ENCODE measurements around the gene SPOCK2.
"Not testable (repeated sequence)": the region's sequence is repeated elsewhere in the genome, so short reads cannot be mapped to it uniquely, and the experiment has no call there.

The SPOCK2 gene

DNA sequence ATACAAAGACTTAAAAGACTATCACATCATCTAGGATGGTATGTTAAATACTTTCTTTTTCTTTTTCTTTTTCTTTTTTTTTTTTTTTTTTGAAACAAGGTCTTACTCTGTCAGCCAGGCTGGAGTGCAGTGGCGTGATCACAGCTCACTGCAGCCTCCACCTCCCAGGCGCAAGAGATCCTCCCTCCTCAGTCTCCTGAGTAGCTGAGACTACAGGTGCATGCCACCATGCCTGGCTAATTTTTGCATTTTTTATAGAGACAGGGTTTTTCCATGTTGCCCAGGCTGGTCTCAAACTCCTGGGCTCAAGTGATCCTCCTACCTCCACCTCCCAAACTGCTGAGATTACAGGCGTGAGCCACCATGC lies 19.6 kb upstream of the SPOCK2 start:
- DNase-seq (ENCODE audit: low spot score), result not testable (repeated sequence)

DNA sequence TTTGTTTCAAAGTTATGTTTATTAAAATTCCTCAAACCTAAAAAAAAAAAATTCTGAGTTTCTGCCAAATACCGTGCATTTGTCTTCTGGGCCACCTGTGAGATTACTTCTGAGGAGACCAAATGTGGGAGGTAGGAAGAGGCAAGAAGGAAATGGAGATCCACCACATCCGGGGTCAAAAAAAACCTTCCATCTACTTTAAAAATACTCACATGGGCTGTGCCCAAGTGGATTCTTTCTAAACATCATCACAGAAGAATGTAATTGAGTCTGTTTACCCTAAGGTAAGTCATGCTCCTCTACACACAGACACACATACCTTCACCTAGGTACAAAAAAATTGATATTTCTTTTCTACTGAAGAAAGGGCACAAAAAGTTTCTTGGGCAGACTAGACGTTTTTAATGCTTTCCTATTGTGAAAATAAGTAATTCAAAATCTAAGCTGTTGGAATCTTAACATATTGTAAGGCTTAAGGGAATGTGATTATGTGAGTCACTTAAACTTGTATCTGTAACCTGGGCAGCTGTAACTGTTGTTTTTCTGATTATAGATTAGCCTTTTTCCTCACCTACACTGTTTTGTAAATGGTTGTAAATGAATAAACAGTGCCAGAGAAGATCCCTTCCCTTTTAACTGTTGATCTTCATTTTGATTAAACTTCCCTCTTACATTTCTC lies 19.1 kb upstream of the SPOCK2 start:
- DNase-seq (ENCODE audit: low spot score), result no peak

DNA sequence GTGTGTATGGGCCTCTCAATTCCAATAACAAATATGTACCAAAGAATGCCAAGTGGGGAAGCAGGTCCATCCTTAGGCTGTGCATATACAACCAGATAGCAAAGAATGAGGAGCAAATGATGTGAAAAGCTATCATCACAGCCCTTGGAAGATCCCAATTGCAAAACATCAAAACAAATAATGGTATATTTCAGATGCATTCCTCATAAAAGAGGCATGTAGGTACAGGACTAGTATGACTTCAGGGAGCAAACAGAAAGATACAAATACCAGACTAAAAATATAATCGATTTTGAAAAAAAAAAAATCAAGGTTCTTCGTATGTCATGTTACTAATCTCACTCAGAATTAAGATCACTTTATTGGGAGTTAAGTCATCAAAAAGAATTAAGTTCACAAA lies 18.5 kb upstream of the SPOCK2 start:
- DNase-seq (ENCODE audit: low spot score), result no peak

DNA sequence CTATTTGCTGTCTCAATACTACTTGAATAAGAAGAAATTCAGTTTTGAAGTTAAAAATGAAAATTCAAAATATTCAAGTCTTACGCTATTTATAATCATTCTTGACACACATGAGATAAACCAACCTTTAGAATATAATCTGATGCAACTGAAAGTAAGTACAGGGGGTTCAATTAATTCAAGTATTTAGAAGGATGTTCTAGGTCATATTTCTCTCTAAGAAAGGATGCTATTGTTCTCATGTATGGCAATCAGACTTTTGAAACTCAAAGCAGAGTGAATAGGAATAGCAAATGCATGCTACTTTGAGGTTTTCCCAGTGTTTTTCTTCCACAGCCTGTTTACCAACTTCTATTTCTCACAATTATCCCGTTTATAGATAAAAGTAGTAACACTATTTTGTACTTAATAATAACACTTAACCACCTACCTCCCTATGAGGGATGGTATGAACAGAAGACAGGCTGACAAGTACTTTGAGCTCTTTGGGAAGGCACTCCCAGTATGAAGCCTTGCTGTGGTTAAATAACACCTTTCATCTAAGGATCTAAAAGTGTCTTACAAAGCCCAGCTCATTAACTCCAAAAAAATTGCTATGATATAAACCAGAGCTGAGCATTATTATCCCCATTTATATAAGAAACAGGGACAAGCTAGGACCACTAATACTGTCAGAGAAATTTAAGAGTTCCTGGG lies 18.0 kb upstream of the SPOCK2 start:
- no peak for DNase-seq (ENCODE audit: low spot score)

DNA sequence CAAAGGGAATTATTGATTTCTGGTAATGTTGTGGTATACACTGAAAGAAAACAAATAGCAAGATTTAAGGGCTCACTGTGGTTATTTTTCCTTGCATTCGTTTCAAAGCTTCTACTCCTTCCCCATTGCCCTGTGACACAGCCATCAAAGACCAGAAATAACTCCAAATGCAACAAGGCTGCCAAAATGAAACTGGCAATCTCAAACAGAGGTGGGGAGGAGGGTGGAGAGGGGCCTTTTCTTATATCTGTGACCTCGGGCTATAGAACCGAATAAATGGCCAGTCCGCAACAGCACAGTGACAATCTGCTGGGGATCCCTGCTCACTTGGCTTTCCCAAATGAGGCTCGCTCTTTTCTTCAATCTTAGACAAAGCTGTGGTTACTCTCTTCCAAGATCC lies 17.4 kb upstream of the SPOCK2 start:
- no peak for DNase-seq (ENCODE audit: low spot score)

DNA sequence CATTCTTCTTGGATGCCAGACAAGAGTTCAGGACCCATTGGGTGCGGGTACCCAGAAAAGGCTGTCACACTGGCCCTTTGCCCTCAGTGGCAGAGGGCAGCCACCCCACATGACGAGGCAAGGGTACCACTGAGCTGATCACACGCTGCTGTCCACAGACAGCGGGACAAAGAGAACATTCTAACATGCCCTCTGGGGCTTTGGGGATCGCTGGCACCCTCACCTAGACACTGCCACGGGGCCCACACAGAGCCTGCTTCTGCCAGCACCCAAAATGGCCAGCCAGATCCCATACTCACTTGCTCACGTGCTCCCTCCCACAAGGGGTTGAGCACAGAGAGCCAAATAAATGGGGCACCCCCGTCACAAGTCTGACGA lies 16.7 kb upstream of the SPOCK2 start:
- no peak for DNase-seq (ENCODE audit: low spot score)

DNA sequence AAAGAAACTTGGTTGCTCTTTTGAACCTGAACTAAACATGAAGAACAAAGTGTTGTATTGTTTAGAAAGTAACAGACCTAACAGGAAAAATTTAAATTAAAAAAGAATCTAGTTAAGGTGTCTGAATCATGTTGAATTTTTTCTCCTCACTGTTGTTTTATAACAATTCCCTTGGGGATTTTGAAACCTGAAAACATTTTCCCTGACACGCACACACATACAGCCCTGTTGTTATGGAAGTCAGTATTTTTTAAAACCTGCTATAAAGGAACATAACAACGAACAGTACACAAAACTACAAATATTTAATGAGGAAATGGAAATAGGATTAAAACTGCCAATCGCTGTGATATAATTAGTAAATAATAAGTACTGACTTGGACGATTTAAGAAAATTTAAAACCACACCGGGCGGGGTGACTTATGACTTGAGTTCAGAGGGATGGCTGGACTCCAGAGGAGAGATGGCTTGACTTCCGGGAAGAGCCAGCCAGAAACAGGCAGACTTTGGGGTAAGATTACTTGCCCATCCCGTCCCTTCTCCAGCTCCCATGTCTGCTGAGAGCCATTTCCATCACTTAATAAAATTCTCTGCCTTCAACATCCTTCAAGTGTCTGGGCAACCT lies 16.2 kb upstream of the SPOCK2 start:
- DNase-seq (ENCODE audit: low spot score), result no peak

DNA sequence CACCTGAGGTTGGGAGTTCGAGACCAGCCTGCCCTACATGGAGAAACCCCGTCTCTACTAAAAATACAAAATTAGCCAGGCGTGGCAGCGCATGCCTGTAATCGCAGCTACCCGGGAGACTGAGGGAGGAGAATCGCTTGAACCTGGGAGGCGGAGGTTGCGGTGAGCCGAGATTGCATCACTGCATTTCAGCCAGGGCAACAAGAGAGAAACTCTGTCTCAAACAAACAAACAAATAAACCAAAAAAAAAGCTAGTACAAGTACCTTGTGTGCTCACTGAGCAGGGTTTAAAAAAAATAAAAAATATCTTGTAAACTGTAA lies 11.2 kb upstream of the SPOCK2 start:
- DNase-seq (ENCODE audit: low spot score), result no peak

DNA sequence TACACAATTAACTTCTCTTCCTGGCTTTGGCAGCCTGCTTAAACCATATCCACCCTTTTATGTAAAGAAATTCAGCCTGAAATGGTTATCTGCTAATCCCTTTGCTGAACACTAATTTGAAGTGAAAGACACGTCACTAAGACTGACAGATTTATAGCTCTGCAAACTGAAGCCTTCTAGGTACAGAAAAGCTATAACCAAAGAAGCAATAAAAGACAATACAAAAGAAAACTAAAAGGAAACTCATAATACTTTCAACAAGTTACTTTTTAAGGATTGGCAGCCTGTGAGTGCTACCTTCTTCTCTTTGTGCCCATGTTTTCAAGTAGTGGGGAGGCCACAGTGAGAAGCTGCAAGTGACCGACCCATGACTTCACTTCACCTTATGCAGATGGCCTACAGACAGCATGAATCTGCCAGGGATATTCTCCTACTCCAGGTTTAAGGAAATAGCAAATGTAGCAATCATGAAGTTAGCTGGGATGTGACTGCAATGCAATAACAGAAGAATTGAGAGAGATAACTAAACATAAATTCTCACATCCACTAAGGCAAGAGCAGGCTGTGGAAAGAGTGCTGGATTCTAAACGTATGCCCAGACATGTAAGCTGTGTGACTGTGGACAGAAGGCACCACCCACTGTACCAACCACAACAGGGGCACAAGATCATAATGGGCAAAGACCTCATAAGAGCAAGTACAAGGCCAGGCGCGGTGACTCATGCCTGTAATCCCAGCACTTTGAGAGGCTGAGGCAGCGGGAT lies 10.7 kb upstream of the SPOCK2 start:
- DNase-seq (ENCODE audit: low spot score), result no peak

DNA sequence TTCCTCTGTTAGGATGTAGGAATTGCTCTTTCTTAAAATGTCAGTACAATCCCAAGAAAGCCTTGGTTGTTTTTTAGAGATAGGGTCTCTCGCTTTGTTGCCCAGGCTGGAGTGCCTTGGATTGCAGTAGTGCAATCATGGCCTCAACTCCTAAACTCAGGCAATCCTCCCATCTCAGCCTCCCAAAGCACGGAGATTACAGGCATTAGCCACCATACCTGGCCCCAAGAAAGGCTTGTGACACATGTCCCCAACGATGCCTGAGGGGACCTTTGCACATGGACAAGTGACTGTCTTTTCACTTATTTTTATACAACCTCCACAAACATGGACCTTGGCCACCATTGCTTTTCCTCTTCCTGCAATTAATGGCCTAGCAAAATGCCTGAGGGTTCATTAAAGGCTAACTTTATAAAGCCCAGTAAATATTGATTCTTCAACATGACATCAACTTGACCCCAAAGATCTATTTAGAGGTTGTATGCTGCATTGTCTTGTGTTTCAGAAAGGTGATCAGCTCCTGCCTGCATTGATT lies 10.0 kb upstream of the SPOCK2 start:
- no peak for DNase-seq (ENCODE audit: low spot score)

DNA sequence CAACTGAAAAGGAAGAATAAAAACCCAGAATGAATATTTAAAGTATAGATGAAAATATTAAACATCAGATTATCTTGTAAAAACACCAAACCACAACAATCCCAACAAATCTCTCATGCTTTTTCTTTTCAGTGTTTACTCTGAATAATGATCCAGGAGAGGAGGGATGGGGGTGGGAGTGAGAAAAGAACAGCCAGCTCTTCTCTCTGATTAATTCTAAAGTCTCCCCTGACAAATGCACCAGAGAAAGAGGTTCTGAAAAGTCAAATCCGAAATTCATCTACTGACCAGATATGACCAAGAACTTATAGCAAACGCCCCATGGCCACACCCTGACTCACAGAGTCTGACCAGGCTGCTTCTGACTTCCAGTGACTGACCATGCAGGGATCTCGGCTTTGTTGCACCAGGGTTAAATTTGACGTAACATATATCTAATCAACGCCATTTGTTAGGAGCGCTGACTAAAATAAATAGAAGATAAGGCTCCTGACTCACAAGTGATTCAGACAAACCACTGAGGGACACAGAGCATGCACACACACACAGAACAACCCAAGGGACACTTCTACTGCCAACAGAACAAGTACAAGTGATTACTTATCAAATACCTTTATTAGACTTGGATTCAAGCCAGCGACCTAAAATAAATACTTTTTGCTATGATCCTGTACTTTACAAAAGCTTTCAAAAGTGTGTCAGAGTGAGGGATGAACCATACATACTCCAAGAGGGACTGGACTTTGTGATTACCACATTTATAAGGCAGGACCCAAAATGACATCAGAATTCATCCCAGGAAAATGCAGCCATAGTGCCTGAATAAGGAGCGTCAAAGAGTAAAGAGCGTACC lies 9.3 kb upstream of the SPOCK2 start:
- no peak for DNase-seq (ENCODE audit: low spot score)

DNA sequence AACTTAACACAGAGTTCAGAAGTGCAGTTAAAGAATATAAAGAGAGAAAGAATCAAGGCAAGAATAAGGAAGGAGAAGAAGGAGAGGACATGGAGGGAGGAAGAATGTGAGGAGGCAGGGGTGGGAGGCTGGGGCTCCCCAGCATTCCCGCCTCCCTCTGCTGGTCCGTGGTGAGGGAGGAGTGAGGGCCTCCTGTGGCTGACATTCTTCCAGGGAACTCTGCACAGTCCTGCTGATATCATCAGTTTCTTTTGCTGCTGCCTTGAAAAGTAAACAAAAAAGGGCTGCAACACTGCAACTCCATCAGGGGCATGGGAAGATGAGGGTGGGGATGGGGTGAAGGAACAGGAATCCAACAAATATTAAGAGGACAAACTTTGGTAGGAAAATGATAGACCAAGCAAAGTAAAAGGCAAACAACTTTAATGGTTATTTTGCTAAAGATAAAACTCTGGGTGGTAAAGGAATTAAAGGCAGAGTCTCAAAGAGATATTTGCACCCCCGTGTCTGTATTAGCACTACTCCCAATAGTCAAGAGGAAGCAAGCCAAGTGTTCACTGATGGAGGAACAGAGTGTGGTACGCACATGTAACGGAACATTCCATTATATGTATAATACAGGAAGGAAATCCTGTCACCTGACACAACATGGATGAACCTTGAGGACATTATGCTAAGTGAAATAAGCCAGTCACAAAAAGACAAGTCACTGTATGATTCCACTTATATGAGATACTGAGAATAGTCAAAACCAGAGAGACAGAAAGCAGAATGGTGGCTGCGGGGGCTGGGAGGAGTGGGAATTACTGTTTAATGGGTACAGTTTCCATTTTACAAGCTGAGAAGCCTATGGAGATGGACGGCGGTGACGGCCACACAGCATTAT lies 8.0 kb upstream of the SPOCK2 start:
- DNase-seq (ENCODE audit: low spot score), result no peak

DNA sequence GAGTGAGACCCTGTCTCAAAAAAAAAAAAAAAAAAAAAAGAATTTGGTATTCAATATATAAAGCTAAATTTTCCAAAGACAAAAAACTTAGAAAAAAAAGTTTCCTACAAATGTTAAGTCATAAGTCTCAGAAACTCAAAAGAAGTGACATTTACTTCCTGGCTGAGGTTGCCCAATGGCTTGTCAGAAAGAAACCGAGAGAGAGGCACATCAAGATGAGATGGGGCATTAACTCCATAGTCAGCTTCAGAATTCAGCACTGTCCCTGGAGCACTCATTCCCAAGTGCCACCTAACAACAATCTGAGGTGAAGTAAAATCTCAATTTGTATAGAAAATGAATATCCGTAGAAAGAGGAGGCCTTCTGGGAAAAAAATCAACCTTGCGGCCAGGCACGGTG lies 6.8 kb upstream of the SPOCK2 start:
- no peak for DNase-seq (ENCODE audit: low spot score)

DNA sequence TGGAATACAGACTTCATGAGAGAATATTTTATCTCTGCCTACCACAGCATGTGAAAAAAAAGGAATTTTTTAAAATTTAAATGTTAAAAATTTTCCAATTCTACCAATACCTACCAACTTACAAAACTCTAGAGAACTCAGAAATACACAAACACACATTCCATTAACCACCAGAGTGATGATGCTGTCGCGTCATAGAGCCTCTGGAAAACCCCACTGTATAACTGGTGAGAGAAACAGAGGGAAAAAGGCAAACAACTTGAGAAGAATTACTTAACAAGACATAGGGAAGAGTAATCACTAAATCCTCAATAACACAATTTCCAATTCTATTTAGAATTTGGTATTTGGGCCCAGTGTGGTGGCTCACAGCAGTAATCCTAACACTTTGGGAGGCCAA lies 6.2 kb upstream of the SPOCK2 start:
- no peak for DNase-seq (ENCODE audit: low spot score)

DNA sequence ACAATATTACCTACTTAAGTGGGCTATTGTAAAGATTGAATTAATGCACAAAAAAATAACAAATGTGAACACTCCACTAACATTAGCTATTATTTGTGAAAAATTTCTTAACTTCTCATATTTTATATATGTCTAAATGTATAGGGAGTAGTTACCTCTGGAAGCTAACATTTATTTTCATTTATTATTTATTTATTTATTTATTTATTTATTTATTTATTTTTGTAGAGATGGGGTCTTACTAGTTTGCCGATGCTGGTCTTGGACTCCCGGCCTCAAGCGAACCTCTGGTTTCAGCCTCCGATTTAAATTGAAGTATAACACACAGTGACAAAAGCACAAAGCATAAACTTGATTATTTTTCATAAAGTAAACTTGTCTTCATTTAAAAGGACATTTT lies 5.1 kb upstream of the SPOCK2 start:
- no peak for DNase-seq (ENCODE audit: low spot score)

DNA sequence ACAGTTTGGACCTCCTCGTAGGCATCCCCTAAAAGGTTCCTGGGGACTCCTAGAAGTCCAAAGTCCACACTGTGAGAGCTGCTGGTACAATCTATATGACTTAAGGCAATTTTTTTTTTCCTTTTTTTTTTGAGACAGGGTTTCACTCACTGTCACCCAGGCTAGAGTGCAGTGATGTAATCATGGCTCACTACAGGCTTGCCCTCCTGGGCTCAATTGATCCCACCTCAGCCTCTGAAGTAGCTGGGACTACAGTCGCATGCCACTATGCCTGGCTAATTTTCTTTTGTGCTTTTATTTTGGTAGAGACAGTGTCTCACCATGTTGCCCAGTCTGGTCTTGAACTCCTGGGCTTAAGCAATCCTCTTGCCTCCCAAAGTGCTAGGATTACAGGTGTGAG lies 4.6 kb upstream of the SPOCK2 start:
- DNase-seq (ENCODE audit: low spot score), result no peak

DNA sequence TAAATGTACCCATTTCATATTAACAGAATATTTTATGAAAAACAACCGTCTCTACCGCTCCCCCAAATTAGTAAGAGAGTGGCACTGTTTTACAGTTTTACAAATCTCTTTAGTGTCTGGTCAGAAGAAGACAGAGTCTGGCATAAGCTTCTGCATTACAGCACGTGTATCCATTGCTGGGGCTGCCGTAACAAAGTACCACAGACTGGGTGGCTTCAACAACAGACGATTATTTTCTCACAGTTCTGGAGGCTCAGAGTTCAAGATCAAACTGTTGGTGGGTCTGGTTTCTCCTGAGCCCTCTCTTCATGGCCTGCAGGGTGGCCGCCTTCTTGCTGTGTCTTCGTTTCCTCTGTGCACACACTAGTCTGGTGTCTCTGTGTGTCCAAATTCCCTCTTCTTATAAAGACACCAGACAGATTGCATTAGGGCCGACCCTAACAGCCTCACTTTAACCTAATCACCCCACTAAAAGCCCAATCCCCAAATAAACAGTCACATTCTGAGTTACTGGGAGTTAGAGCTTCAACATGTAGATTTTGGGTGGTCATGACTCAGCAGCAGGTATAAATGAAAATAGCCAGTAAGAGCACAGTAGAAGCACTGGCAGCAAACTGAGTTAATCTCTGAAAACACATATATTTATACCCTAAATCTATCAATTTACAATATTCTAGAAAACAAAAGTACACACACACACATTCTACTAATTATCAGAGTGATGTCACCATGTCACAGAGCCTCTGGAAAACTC lies 4.0 kb upstream of the SPOCK2 start:
- no peak for DNase-seq (ENCODE audit: low spot score)

DNA sequence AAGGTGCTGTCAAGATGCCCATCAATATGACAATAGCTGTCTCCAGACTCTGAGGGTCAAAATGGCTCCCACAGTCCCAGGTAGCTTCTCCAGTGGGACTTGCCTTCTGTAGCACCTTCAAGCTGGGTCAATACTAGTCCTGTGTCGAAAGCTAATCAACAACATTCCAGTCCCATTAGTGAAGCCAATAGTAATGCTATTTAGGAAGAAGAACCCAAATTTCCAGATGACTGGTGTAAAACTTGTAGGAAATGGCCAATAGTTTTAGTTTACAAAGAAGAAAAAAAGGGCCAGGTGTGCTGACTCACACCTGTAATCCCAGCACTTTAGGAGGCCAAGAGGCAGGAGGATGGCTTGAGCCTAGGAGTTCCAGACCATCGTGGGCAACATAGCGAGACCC lies 2.0 kb upstream of the SPOCK2 start:
- no peak for DNase-seq (ENCODE audit: low spot score)

DNA sequence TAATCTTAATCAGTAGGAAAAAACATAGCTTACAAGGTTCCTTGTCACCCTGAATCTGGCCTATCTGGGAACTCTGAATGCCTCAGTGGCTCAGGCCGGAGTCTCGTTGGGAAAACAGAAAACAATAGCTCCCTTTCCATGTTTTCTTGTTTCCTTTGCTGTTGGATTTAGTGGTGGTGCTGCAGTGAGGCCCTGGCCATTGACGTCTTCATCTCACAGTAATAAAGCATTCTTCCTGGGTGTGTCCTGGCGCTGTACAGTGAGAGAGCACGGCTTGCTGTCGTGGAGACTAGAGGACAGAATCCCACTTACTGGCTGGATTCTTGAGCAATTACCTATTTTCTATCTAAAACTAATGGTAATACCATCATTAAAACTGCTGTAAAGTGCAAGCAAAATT lies 1.3 kb upstream of the SPOCK2 start:
- DNase-seq (ENCODE audit: low spot score), result no peak

DNA sequence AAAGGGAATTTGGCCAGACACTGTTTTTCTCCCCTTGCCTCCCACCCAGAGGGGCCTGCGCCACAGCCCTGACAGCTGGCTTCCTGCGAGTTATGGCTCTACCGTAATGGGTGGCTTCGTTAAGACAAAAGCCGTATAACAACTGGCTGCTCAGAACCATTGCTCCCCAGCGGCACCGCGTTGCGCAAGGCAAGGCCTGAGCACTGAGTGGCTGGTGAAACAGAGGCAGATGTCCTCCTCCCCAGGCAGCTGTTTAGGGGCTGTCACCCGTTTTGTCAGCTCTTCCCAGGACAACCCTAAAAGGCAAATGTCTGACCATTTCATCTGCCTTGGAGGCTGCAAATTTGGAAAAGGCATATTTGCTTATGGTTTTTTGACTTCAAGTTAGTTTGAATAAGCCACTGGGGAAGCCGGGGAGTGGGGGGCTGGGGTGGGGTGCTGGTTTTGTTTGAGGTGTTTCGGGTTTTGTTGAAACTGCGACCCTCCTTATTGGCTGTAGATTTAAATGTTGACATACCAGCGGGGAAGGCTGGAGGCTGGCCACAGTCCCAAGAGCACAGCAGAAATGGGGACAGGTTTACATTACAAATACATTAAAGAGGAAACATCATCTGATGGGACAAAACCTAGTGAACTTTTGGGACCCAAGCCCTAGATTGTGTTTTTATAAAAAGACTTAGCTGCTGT lies 681 bp upstream of the SPOCK2 start:
- no peak for DNase-seq (ENCODE audit: low spot score)

All from iPS-NIHi11 (cell line).